ENCODE measurements around the gene CCDC154. TPM values are rescaled to one million over a fixed set of nuclear protein-coding genes. Genes with fewer than 3 reads are reported as not detected.

The CCDC154 gene
- total RNA-seq, 1 donor from 2014 or later: under 0.01 TPM

- no peak for FAIRE-seq
Measured at GRCh38 chr16:1407753-1408152, 36.6 kb downstream of the CCDC154 start.

GRCh38 chr16:1403733-1404132 is 40.6 kb downstream of the CCDC154 start:
- H3K4me3 ChIP-seq (ENCODE audit: low read depth, low read length): no peak overlapping the region
- H3K36me3 ChIP-seq (ENCODE audit: control insufficient read depth, insufficient read depth, low read length): peaks cover 6% of the 10 kb centered on the region
- H3K27me3 ChIP-seq (ENCODE audit: control insufficient read depth, insufficient read depth, low read length): no peaks in the 10 kb centered on the region
- no peak for FAIRE-seq
- no peak for DNase-seq (ENCODE audit: low read depth)
- no peak for TF ChIP-seq CTCF (IDR thresholded peaks at IDR 0.05; ENCODE audit: insufficient read depth, low read length, severe bottlenecking)

More at GRCh38 chr16:1407753-1408152, 36.6 kb downstream of the CCDC154 start:
- TF ChIP-seq CTCF (IDR thresholded peaks at IDR 0.05; ENCODE audit: insufficient read depth, low read length, severe bottlenecking): no peak
- DNase-seq (ENCODE audit: low read depth): no peak
- no peaks in the 10 kb centered on the region for H3K27me3 ChIP-seq (ENCODE audit: control insufficient read depth, insufficient read depth, low read length)
- H3K36me3 ChIP-seq (ENCODE audit: control insufficient read depth, insufficient read depth, low read length): peaks cover 1% of the 10 kb centered on the region
- H3K4me3 ChIP-seq (ENCODE audit: low read depth, low read length): peak overlapping the region; percentile 50

GRCh38 chr16:1403036-1403435 is 41.3 kb downstream of the CCDC154 start:
- peaks cover 6% of the 10 kb centered on the region for H3K36me3 ChIP-seq (ENCODE audit: control insufficient read depth, insufficient read depth, low read length)
- no peak for TF ChIP-seq CTCF (IDR thresholded peaks at IDR 0.05; ENCODE audit: insufficient read depth, low read length, severe bottlenecking)
- H3K4me3 ChIP-seq (ENCODE audit: low read depth, low read length): no peak overlapping the region
- H3K27me3 ChIP-seq (ENCODE audit: control insufficient read depth, insufficient read depth, low read length): no peaks in the 10 kb centered on the region
- no peak for DNase-seq (ENCODE audit: low read depth)
- no peak for FAIRE-seq

GRCh38 chr16:1401758-1402154 is 42.6 kb downstream of the CCDC154 start:
- no peak overlapping the region for H3K4me3 ChIP-seq (ENCODE audit: low read depth, low read length)
- H3K36me3 ChIP-seq (ENCODE audit: control insufficient read depth, insufficient read depth, low read length): peaks cover 5% of the 10 kb centered on the region

GRCh38 chr16:1401061-1401757 is 43.1 kb downstream of the CCDC154 start:
- FAIRE-seq (no peak), DNase-seq (ENCODE audit: low read depth) (no peak)
- TF ChIP-seq CTCF (IDR thresholded peaks at IDR 0.05; ENCODE audit: insufficient read depth, low read length, severe bottlenecking): no peak
- Histone ChIP-seq H3K4me3 (ENCODE audit: low read depth, low read length) (no peak overlapping the region), H3K36me3 (ENCODE audit: control insufficient read depth, insufficient read depth, low read length) (peaks cover 5% of the 10 kb centered on the region), H3K27me3 (ENCODE audit: control insufficient read depth, insufficient read depth, low read length) (no peaks in the 10 kb centered on the region)

More at GRCh38 chr16:1401758-1402154, 42.6 kb downstream of the CCDC154 start:
- no peak for DNase-seq (ENCODE audit: low read depth)
- H3K27me3 ChIP-seq (ENCODE audit: control insufficient read depth, insufficient read depth, low read length): no peaks in the 10 kb centered on the region
- FAIRE-seq: no peak
- TF ChIP-seq CTCF (IDR thresholded peaks at IDR 0.05; ENCODE audit: insufficient read depth, low read length, severe bottlenecking): no peak

Measured in bronchial epithelial cell (primary cell).